DMS 273 treated with DMSO at 0.1 percent for 48 hours (cell line): Measurements from ENCODE around the gene CORO1C.
A peak's percentile ranks its signal among the peaks of the same experiment; 100 is the strongest.
"Not testable (repeated sequence)": the region's sequence is repeated elsewhere in the genome, so short reads cannot be mapped to it uniquely, and the experiment has no call there.

Experiments used
- DNase-seq: peaks from one replicate; lab custom pipeline; 2025; lab: John Stamatoyannopoulos, UW

The CORO1C gene

DNA sequence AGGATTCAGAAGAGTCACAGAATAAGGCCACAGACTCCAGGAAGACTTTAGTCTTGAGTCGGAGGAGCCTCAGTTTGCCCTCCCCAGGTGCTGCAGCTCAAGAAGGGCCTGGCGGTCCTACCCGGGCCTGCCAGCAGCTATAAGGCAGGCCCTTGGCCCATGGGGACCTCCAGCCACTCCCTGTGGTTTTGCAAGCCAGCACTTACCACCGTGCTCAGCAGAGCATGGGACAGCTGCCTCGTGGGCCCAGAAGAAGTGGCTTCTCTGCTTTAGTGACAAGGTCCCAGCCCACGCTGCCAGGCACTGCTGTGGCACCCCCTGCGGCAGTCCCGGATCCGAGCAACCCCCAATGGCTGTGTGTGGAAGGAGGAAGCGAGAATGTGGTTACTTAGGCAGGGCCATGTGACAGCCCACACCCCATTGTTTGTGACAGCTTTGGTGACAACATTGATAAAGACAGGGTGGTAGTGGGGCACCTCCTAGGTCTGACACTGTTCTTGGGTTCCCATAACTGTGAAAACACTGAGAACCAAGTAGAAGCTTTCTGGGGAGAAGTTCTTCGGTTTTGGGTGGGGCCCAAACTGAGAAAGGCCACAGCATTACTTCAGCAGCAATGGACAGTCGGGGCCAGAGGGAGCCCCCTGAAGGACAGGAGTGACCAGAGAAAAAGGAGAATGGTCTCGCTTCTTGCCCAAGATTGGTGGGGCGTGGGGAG, 97.6 kb downstream of the CORO1C start, which contains the start of gene SELPLG:
TSS of gene SELPLG (minus strand) at position 361 of the 715 bp plus-strand sequence. CDS start 9,587 bp downstream, outside the sequence.
- DNase-seq, result no peak

DNA sequence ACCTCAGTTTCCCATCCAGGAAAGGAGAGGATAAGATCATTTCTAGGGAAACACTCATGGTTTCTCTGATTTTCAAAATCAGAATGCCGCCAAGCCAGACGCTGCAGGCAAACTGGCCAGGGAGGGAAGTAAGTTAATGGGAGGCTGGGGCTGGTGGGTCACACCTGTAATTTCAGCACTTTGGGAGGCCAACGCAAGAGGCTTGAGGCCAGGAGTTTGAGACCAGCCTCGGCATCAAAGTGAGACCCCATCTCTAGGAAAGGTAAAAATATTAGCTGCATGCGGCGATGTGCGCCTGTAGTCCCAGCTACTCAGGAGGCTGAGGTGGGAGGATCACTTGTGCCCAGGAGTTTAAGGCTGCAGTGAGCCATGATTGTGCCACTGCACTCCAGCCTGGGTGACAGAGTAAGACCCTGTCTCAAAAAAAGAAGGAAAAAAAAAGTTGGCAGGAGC, 98.2 kb downstream of the CORO1C start:
- DNase-seq, result no peak

DNA sequence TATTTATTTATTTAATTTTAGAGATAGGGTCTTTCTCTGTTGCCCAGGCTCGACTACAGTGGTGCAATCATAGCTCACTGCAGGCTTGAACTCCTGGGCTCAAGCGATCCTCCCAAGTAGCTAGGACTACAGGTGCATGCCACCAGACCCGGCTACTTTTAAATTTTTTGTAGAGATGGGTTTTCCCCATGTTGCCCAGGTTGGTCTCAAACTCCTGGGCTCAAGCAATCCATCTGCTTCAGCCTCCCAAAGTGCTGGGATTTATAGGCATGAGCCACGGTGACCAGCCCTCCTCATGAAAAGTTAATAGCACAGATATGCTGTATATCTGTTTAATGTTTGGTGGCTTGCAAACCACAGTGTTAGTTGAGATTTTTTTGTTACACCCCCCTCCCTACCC, 100.1 kb downstream of the CORO1C start:
- not testable (repeated sequence) for DNase-seq

DNA sequence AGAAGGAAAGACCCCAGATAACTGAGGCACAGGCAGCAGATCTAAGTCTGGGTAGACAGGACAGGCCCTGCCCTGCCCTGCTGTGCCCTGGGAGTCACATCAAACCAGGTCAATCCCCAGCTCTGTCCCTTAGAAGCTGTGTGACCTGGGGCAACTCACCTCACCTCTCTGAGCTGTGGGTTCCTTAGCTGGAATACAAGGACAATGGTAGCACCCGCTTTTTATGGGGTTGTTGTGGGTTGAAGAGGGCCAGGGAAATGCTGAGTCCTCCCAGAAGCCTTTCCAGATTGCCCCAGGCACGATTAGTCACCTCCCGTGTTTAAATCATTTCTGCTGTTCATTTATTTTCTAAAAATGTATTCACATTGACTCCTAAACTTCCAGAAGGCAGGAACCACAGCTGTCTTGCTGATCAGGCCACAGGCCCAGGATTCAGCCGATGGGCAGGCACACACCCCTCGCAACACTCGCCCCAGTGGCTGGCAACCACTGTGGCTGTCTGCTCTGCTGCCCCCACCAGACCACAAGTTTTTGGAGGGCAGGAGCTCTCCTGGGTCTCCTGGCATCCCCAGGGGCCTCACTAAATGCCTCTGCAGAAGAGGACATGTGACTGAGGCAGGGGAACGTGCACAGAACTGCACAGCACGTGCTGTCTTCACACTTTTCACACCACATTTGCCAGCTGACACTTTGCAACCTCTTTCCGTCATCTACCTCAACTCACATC, 100.7 kb downstream of the CORO1C start:
- DNase-seq, result no peak

DNA sequence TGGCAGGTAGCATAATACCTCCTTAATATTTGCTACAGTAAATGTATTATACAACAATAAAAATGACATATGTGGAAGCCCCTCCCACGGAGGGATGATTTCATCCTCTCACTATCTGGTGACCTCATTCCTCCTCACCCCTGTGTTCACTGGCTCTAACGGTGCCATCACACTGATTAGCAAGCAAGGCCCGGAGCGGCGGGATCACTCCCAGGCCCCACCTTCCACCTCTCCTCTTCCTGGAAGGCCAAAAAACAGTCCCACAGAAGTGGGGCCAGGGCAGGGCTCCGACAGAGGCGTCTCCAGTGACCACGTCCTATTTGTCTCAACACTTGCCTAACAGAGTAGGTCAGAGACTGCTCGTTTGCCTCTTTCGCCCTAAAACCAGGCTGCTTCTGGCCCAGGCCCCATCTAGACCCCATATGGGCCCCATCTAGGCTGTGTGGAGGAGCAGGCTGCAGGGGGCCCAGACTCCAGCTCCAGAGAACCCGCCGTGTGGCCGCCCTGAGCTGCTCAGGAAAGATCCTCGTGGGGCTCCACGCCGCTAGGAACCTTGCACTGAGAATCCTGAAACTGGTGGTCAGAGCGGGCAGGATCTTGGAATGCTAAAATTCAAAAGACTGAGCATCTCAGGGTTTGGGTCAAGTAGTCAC, 101.4 kb downstream of the CORO1C start:
- DNase-seq, result no peak

DNA sequence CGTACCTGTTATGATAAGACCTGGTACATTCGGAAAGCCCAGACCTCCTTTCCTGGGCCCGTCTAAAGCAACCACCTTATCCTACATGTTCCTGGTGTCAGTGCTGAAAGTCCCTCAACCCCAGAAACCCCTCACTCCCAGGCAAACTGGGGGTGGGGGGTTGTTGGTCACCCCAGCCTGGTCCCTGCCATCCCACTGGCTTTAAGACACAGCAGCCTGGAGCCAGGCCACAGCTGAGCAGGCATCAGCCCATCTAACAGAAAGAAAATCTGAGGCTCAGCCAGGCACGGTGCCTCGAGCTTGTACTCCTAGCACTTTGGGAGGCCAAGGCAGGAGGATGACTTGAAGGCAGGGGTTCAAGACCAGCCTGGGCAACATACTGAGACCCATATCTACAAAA, 102.2 kb downstream of the CORO1C start:
- DNase-seq, result no peak

DNA sequence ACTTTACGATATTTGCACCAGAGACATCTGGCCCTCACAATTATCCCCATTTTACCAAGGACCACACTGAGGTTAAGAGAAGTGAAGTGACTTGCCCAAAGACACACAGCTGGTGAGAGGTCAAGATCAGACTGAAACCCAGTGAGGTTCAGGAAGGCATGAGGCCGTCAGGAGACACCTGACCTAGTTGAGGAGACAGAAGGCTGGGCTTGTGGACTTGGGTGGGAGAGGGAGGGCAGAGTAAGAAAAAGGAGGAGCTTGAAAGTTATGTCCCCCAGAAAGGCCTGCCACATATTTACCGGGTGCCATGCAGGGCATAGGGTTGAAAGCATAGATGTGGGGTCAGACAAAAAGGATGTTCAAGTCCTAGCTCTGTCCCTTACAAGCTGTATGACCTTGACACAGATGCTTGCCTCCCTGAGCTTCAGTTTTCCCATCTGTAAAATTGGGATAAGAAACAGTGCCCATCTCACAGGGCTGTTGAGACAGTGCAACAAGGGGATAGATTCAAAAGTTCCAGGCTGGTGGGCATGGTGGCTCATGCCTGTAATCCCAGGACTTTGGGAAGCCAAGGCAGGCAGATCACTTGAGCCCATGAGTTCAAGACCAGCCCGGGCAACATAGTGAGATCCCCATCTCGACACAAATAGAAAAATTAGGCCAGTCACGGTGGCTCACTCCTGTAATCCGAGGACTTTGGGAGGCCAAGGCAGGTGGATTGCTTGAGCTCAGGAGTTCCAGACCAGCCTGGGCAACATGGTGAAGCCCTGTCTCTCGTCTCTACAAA, 104.0 kb downstream of the CORO1C start:
- no peak for DNase-seq

DNA sequence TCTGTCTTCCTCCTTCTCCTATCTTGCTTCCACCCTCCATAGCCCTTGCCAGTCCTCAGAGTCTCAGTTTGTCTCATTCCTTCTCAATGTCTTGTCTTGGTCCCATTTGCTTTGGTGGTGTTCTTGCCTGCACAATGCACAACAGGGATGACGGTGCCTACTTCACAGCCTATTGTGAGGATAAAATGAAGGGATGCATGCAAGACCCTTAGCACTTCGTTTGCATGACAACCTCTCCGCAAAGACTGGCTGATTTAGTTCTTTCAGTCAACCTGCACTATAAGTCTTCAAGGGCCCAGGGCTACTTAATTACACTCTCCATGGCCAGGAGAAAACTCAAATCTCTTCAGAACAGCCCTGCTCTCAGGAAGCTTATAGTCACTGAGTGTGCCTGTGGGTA, 106.1 kb downstream of the CORO1C start:
- no peak for DNase-seq

DNA sequence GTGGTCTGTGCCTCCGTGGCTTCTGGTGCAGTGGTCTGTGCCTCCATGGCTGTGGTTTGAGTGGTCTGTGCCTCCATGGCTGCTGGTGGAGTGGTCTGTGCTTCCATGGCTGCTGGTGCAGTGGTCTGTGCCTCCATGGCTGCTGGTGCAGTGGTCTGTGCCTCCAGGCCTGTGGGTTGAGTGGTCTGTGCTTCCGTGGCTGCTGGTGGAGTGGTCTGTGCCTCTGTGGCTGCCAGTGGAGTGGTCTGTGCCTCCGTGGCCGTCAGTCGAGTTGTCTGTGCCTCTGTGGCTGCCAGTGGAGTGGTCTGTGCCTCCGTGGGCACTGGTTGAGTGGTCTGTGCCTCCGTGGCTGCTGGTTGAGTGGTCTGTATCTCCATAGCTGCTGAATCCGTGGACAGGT, 107.7 kb downstream of the CORO1C start:
- no peak for DNase-seq

DNA sequence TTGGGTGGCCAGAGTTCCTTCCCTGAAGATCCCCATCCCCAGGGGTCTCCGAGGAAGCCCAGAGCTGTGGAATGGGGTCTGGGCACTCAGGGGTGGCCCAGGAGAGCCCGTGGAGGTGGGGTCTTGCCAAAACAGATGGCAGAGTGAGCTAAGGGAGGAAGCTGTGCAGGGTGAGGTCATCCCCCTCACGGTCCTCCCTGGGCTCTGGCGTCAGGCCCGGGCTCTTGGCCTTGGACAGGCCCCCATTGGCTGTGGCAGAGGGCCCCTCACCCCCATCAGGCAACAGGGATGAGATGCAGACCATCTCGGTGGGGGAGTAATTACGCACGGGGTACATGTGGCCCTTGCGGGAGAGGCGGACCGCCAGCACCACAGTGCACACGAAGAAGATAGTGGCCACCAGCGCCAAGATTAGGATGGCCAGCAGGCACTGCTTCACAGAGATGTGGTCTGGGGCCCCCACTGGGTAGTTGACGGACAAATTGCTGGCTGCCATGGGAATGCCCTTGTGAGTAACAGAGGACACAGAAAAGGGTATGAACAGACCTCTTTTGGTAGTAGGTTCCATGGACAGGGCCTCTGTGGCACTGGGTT, 108.3 kb downstream of the CORO1C start:
- no peak for DNase-seq

DNA sequence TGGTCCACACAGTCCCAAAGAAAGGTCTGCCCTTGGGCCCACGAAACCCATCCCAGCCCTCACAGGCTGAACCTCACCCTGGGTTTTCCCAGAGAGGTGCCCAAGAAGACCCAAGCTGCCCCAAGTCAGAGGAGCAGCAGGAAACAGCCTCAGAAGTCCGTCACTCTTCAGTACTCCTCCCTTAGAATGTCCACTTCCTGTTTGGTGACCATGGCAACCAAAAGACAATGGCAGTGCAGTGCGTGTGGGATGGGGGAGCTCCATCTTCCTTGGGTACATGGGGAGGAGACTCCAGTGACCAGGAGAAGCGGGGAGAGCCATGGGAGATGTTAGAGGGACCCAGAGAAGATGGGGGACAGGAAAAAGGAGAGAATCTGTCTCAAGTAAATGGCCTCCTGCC, 108.9 kb downstream of the CORO1C start:
- DNase-seq, result no peak

DNA sequence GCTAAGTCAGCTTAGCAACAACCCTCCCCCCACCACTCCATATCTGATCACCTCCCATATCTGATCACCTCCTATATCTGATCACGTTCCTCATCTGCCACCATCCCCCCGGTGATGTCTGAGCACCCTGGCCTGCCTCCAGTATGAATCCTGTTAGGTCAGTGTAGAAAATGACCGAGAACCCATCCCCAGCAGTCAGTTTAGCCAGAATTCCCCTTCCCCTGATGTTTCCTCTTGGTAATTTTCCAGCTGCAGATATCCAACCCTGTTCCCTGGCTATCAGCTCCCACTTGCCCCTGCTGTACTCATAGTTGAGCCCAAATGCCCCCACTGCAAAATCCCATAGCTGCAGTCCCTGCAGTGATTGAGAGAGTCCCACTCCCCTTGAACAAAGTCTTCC, 110.2 kb downstream of the CORO1C start:
- DNase-seq, result no peak

DNA sequence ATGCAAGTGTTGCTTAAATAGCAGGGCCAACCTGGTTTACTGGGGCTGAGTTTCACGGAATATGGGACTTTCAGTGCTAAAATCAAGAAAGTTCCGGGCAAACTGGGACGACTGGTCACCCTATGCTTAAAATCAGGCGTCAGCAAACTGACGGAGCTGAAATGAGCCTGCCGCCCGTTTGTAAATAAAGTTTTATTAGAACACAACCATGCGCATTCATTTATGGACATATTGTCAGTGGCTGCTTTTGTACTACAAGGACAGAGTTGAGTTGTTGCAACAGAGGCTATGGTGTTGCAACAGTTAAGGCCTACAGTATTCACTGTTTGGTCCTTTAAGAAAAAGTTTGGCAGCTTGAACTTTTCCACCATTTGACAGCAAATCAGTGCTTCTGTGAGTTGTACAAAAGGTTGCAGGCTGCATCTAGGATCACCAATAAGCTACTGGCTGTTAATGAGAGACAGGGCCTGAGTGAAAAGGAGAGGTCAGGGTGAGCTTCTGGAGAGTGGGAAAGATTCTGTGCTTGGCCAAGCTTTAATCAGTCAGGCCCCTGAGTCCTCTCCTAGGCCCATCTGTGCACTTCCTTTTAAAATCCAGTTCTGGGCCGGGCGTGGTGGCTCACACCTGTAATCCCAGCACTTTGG, 111.0 kb downstream of the CORO1C start:
- no peak for DNase-seq

DNA sequence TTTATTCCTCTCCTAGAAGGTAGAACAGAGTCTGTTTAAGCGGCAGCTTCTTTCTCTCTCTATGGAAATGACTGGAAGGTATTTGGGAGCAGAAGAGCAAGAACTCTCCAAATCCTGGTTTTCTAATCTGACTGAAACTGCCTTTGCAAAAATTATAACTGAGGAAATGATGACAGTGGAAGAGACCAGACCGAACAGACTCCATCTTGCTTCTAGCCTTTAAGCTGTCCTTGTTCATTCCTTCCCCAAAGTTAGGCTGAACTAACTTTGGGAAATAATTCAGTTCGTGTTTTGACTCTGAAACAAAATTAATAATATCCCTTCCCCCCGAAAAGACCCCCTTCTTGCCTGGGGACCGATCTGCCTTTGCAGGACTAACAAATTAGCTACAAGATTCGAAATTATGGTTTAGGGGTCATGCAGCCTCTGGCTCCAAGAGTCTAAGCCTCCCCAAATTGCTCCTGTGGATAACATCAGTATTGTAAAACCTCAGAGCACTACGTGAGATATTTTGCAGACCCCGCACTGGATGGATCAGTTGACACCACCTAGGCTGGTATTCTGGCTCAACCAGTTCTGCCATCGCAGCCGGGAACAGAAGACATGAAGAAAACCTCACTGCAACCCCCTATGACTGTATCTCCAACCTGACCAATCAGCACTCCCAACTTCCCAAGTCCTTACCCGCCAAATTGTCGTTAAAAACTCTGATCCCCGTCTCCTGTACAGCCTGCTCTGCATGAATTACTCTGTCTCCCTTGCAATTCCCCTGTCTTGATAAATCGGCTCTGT, 111.8 kb downstream of the CORO1C start:
- no peak for DNase-seq

DNA sequence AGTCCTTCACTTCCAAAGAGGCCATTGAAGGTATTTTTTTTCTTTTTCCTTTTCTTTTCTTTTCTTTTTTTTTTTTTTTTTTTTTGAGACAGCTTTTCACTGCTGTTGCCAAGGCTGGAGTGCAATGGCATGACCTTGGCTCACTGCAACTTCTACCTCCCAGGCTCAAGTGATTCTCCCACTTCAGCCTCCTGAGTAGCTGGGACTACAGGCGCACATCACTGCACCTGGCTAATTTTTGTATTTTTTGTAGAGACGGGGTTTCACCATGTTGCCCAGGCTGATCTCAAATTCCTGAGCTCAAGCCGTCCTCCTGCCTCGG, 112.4 kb downstream of the CORO1C start:
- DNase-seq, result not testable (repeated sequence)

DNA sequence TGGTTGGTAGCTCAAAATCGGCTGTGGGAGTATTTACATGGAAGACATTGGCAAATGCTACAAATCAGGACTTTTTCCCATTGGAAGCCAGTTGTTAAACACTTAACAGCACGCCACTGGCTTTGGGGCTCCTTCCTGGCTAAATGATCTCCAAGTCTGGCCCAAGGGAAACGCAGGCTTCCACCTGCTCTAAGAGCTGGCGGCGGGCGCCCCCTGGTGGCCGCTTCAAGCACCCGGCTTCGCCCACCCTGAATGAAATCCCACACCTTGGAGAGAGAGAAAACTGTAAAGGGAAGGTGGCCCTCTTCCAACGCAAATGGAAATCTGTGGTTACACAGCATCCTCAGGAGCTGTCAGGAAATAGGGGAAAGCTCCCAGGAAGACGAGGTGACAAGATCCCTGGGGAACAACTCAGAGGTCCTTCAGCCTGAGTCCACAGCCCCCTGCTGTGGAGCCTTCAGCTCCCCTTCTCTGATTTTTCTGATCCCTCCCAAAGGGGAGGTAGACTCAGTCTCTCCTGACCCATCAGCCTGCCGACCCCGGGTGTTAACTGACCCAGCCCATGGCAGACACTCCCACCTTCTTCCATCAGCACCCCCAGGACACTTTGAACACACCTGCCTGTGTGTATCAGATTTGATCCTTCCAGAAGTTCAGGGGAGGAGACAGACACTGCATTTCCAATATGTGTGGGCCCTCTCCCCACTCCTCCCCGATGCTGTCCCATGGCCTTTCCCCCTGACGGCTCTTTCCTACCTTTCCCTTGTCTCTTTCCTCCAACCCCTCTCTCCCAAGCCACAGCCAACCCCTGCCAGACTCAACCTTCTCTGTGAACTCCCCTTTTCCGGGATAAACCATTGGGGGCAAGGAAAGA, 113.0 kb downstream of the CORO1C start:
- peak; percentile 15 for DNase-seq

DNA sequence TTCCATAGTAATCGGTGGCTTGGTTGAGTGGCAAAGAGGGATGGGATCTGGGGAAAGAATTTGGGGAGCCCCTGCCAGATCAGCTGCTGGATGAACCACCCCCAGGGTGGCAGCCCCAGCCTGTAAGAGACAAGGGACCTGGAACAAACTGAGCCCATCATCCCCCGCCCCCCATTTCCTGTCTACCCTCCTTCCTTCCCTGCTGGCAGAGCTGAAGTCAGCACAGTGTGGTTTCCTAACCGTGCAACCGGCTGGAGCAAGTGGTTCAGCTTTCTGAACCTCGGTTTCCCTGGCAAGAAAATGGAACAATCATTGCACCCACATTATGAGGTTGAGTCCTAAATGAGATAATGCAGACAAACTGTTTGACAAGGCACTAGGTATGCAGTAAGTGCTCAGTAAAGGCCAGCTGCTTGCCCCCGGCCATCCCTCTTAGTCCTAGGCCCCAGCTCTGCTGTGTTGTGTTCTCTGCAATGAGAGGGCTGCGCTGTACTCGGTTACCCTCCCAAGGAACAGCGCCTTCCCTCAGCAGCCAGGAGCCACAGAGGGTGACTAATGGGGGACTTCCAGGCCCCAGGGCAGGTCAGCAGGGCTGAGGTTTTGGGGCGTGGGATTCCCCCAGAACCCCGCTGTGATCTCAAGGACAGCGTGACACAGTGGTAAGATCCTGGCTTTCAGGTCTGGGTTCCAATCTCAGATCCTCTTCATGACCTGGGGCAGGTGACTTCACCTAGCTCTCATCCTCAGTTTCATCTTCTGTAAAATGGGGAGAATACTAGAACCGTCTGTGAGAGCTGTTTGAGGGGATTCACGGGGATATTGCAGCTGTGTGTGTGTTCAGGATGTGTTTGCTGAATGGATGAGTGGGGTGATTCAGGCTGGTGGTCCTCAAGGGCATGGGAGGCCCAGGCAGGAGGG, 114.1 kb downstream of the CORO1C start:
- DNase-seq, result no peak

DNA sequence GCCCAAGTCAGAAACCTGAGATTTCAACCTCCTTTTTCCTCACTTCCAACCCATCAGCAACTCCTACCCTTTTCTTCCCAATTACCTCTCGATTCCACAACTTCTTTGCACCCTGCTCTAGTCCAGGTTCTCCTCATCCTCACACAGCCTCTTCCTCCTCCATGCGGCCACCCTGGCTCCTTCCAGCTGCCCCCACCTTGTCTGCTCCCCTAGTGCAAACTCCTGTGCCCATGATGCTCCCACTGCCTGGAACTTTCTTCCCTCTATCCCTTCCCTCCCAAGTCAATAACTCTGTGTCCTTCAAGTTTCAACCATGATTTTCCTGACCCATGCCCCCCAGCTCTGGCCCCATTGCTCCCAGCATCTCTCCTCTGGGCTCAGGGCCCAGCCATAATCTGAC, 115.0 kb downstream of the CORO1C start:
- no peak for DNase-seq

DNA sequence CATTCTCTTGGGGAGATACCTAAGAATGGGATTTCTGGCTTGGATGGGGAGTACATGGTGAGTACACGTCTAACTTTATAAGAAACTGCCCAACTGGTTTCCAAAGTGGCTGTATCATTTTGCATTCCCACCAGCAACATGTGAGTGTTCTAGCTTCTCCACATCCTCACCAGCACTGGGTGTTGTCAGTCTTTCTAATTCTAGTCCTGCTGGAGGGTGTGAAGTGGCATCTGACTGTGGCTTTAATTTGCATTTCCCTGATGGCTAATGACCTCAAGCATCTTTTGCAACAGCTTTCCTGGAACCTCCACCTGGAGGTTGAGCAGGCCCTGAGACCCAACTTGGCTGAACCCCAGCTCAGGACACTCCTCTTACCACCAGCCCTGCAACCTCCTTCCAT, 115.4 kb downstream of the CORO1C start:
- DNase-seq, result no peak
